Activated T-cell treated with anti-CD3 and anti-CD28 coated beads, Interleukin-2, amount 50 U/mL, for 72 hours (primary cell): ENCODE measurements around the gene MORC4. TPM values are rescaled to one million over a fixed set of nuclear protein-coding genes. Genes with fewer than 3 reads are reported as not detected.

Experiments
- ATAC-seq, 2 donors: fragments of 150-1000 bp; cut with Tn5 transposase; replicated peaks in 1 of 2; 2 replicates each; pipeline ENCODE4 v1.10.0; 2021; ENCODE audit warnings: moderate library complexity in 2 of 2, mild to moderate bottlenecking in 1 of 2
- DNase-seq, 2 donors: peaks; one replicate each; pipeline ENCODE4 v3.0.0; 2021 to 2022; ENCODE audit warnings: mixed read lengths in 1 of 2
- H3K27ac Mint-ChIP-seq: one replicate; pipeline ENCODE4 v1.8.0; 2022; ENCODE audit warnings: mild to moderate bottlenecking, moderate library complexity, mixed read lengths
- H3K27me3 Mint-ChIP-seq: one replicate; pipeline ENCODE4 v1.8.0; 2022; ENCODE audit warnings: low read depth, mixed read lengths
- H3K36me3 Mint-ChIP-seq, 2 donors: one replicate each; pipeline ENCODE4 v1.8.0; 2022; ENCODE audit warnings: mixed read lengths in 2 of 2, mild to moderate bottlenecking in 1 of 2; ENCODE audit not compliant: insufficient read depth in 2 of 2
- H3K4me1 Mint-ChIP-seq: one replicate; pipeline ENCODE4 v1.8.0; 2022; ENCODE audit warnings: low read depth, mixed read lengths
- H3K4me3 Mint-ChIP-seq, 2 donors: one replicate each; pipeline ENCODE4 v1.8.0; 2022; ENCODE audit warnings: mild to moderate bottlenecking in 2 of 2, mixed read lengths in 2 of 2, moderate library complexity in 2 of 2
- H3K9me3 Mint-ChIP-seq, 2 donors: one replicate each; pipeline ENCODE4 v1.8.0; 2022; ENCODE audit warnings: mixed read lengths in 2 of 2
- total RNA-seq, 2 donors: library from RNA; stranded (reverse); gene quantifications; one replicate each; pipeline ENCODE4 v1.2.3, GENCODE V29; 2022

Gene MORC4
- total RNA-seq, 2 donors from 2014 or later = 10.5 to 14.7 TPM

DNA sequence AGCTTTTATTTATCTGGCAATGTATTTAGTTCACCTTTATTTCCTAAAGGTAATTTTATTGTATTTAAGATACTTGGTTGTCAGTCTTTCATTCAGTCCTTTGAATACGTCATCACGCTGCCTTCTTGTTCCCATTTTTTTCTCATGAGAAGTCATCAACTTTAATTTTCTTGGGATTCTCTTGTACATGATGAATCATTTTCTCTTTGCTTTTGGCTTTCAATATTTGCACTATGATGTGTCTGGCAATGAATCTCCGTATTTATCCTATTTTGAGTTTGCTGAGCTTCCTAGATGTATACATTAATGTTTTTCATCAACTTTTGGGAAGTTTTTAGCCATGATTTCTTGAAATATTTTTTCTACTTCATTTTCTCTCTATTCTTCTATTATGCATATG is 51.4 kb downstream of the MORC4 start:
- peaks cover 16% of the 10 kb centered on the region for H3K27me3 Mint-ChIP-seq
- DNase-seq (no peak), ATAC-seq (no peak)
- H3K27ac Mint-ChIP-seq = no peak overlapping the region
- H3K9me3 Mint-ChIP-seq = no peaks in the 10 kb centered on the region
- no peaks in the 10 kb centered on the region for H3K4me1 Mint-ChIP-seq
- no peak overlapping the region for H3K4me3 Mint-ChIP-seq
- no peaks in the 10 kb centered on the region for H3K36me3 Mint-ChIP-seq

DNA sequence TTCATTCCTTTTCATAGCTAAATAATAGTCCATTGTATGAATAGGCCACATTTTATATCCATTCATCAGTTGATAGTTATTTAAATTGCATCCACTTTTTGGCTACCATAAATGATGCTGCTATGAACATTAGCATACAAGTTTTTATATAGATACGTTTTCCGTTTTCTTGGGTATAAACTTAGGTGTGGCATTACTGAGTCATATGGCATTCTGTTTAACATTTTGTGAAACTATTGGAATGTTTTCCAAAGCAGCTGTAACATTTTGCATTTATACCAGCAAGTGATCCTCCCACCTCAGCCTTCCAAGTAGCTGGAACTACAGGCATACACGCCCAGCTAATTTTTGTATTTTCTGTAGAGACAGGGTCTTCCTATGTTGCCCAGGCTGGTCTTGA is 53.5 kb downstream of the MORC4 start:
- no peaks in the 10 kb centered on the region for H3K9me3 Mint-ChIP-seq
- H3K36me3 Mint-ChIP-seq = peaks cover 0 to 1% of the 10 kb centered on the region in 2 donors
- H3K27ac Mint-ChIP-seq = no peak overlapping the region
- no peaks in the 10 kb centered on the region for H3K4me1 Mint-ChIP-seq
- ATAC-seq (no peak), DNase-seq (no peak)
- H3K4me3 Mint-ChIP-seq = no peak overlapping the region
- H3K27me3 Mint-ChIP-seq = peaks cover 26% of the 10 kb centered on the region

DNA sequence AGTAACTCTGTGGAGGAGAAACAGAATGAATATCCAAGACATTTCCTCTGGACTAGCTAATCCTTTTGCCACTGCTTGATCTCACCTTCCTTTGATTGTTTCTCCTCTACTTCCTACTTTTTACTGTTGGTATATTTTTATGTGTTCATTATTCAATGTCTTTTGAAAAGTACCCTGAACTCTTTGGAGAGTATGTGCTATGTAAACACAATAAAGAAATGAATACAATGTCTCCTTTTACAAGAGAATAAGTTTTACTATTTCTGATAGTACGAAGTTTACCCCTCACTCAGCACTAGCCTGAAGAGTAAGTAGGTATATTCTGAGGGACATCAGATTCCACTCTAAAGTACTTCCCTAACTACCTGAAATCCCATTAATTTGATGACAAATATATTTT is 59.9 kb downstream of the MORC4 start:
- Mint-ChIP-seq H3K36me3 (peaks cover 0 to 1% of the 10 kb centered on the region in 2 donors), H3K27ac (no peak overlapping the region), H3K4me3 (no peak overlapping the region), H3K27me3 (peaks cover 20% of the 10 kb centered on the region), H3K9me3 (no peaks in the 10 kb centered on the region), H3K4me1 (no peaks in the 10 kb centered on the region)
- DNase-seq (no peak), ATAC-seq (no peak)

DNA sequence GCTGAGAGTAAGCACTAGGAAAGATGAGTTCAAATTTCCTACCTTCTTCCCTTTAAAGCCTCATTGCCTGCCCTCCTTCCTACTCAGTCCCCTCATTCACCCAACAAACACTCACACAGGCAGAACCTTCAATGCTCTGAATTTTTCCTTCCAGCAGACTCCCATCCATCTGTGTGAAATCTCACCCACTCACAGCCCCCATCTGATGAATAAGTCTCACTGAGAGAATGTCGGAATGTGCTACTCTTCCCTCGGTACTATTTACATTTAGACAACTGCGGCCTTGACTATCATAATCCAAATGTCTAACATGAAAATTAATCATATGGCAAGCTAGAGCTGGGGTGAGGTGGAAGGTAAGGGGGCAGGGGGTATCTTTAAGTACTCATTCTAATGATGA is 60.4 kb downstream of the MORC4 start:
- peaks cover 0 to 1% of the 10 kb centered on the region in 2 donors for H3K36me3 Mint-ChIP-seq
- H3K27me3 Mint-ChIP-seq = peaks cover 15% of the 10 kb centered on the region
- no peaks in the 10 kb centered on the region for H3K9me3 Mint-ChIP-seq
- H3K4me3 Mint-ChIP-seq = no peak overlapping the region
- H3K4me1 Mint-ChIP-seq = no peaks in the 10 kb centered on the region
- H3K27ac Mint-ChIP-seq = no peak overlapping the region
- no peak for DNase-seq
- ATAC-seq = no peak

DNA sequence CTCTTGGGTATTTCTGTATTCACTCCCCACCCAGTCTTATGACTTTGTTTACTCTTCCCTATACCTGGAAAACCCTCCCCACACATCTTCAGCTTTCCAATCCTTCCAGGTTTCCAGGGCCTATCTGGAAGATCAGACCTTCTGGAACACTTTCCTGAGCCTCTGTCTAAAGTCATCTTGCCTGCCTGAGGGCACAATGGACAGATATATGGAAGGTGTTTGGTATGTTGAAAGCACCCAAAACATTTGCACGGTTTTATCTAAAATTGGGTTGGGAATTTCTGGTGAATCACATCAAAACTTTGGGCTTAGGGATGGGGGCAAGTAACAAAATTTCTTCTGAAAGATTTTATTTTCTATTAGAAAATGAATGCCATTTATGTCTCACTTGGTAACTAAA is 63.8 kb downstream of the MORC4 start:
- Mint-ChIP-seq H3K4me3 (no peak overlapping the region), H3K27me3 (no peaks in the 10 kb centered on the region), H3K4me1 (no peaks in the 10 kb centered on the region), H3K36me3 (no peaks in the 10 kb centered on the region), H3K27ac (no peak overlapping the region), H3K9me3 (no peaks in the 10 kb centered on the region)
- no peak for ATAC-seq
- no peak for DNase-seq

DNA sequence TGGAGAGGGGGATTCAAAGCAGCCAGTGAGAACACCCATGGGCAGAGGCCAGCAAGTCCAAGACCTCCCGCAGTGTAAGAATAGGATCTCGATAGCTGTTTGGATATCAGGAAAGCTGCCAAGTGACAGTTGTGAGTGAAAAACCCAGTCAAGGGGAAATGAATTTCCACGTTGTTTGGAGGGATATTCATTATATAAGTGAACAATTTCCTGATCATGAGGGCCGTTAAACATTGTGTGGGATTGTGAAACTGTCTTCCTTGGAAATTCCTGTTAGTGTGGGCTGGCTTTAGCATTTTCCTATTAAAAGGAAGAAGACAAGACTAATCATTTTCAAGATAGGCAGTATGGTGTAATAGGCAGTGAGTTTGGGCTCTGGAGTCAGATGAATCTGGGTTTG is 64.8 kb downstream of the MORC4 start:
- H3K36me3 Mint-ChIP-seq = no peaks in the 10 kb centered on the region
- no peaks in the 10 kb centered on the region for H3K9me3 Mint-ChIP-seq
- no peaks in the 10 kb centered on the region for H3K27me3 Mint-ChIP-seq

DNA sequence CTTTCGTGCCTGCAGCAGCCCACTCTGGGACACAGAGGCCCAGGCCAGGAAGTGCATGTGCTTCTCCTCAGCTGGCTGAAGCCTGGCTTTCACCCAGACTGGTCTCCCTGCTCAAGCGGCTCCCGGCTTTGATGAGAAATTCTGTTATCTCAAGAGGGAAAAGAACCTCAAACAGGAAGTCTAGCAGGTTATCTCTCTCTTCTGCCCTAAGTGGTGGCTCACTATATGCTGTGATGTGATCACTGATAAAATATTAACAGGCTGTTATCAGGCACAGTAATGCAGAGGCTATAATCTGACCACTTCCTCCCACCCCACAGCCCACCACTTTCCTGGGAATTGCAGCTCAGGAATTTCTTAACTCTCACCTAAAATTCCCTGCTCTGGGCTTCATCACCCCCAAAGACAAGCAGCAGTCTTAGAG is 66.5 kb downstream of the MORC4 start:
- no peaks in the 10 kb centered on the region for H3K36me3 Mint-ChIP-seq
- DNase-seq = no peak
- no peaks in the 10 kb centered on the region for H3K27me3 Mint-ChIP-seq
- no peaks in the 10 kb centered on the region for H3K9me3 Mint-ChIP-seq
- no peak for ATAC-seq
- H3K27ac Mint-ChIP-seq = no peak overlapping the region
- H3K4me1 Mint-ChIP-seq = no peaks in the 10 kb centered on the region
- no peak overlapping the region for H3K4me3 Mint-ChIP-seq

More for the DNA sequence above, 64.8 kb downstream of the MORC4 start:
- DNase-seq (no peak), ATAC-seq (no peak)
- Mint-ChIP-seq H3K27ac (no peak overlapping the region), H3K4me1 (no peaks in the 10 kb centered on the region), H3K4me3 (no peak overlapping the region)

DNA sequence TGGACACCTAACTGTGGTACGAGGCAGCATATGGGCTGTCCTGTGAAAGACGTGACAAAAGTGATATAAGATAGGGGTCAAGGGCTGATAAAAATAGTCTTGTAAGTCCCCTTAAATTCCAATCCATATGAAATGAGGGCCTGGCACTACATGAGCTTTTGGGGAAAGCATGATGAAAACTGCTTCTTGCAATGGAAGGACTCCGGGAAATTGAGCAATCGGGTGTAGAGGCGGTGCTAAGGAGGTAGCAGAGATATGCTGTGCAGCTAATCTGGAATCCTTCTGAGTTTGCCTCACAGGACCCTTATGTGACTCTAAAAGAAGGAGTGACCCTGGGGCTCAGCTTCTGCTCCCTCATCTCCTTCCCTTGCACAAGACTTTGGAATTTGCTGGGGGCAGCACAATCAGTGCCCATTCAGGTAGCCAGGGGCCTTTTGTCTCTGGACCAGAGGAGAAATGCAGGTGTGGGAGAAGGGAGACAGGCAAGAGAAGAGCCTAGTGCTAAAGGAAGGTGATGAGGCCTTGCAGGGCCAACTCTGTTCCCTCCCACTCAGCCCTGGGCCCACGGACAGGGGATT is 67.0 kb downstream of the MORC4 start:
- no peaks in the 10 kb centered on the region for H3K27me3 Mint-ChIP-seq
- H3K36me3 Mint-ChIP-seq = no peaks in the 10 kb centered on the region
- DNase-seq = no peak
- no peak overlapping the region for H3K27ac Mint-ChIP-seq
- H3K4me3 Mint-ChIP-seq = no peak overlapping the region
- H3K4me1 Mint-ChIP-seq = no peaks in the 10 kb centered on the region
- no peaks in the 10 kb centered on the region for H3K9me3 Mint-ChIP-seq
- ATAC-seq = no peak

DNA sequence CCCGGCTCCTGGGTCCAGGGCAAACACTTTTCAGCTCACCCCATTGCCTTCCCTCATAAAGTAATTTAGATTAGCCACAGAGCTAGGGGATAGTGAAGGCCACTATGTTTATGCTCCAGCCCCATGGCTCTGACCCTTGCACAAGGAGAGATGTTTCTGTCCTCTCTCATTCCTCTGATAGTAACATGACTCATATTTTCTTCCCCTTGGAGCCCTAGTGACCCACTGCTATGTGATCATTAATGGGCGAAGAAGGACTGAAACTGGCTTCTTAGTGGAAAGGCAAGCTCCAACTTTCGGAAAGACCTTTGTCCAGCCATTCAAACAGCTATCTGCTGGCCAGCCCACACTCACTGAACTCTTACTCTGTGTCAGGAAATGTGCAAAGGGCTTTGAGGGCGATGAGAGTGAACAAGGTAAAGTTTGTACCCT is 67.5 kb downstream of the MORC4 start:
- no peaks in the 10 kb centered on the region for H3K4me1 Mint-ChIP-seq
- H3K27me3 Mint-ChIP-seq = no peaks in the 10 kb centered on the region
- no peaks in the 10 kb centered on the region for H3K36me3 Mint-ChIP-seq
- DNase-seq (no peak), ATAC-seq (no peak)
- no peaks in the 10 kb centered on the region for H3K9me3 Mint-ChIP-seq
- no peak overlapping the region for H3K27ac Mint-ChIP-seq
- H3K4me3 Mint-ChIP-seq = no peak overlapping the region

DNA sequence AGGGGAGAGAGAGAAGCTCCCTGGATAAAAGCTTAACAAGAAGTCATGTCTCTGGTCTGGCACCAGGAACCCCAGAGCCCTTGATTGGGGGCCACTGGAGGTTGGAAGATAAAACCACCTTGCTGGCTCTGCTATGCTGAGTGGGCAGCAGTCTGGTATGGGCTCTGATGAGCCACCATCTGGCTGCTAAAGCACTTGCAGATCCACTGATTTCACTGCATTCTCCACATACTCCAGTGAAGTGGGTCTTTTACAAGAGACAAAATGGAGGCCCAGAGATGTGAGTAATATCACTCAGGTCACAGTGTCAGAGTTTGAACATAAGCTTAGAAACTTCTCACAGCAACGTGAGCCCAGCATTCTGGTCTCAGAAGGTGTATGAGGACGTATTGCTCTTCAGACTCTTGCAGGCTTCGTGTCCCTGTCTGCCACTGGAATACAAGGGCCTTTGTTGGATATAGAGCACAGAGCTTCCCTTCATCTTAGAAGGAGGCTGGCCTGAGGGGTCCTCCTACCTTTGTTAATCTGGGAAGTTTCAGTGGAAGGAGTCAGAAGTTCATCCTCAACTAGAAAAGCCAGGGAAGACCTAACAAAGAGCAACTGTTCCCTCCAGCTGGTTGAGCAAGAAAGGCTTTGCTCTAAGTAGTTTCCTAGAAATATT is 68.1 kb downstream of the MORC4 start:
- no peak for DNase-seq
- H3K36me3 Mint-ChIP-seq = no peaks in the 10 kb centered on the region
- H3K4me3 Mint-ChIP-seq = no peak overlapping the region
- ATAC-seq = no peak
- no peaks in the 10 kb centered on the region for H3K4me1 Mint-ChIP-seq
- no peaks in the 10 kb centered on the region for H3K27me3 Mint-ChIP-seq
- no peaks in the 10 kb centered on the region for H3K9me3 Mint-ChIP-seq
- H3K27ac Mint-ChIP-seq = no peak overlapping the region

DNA sequence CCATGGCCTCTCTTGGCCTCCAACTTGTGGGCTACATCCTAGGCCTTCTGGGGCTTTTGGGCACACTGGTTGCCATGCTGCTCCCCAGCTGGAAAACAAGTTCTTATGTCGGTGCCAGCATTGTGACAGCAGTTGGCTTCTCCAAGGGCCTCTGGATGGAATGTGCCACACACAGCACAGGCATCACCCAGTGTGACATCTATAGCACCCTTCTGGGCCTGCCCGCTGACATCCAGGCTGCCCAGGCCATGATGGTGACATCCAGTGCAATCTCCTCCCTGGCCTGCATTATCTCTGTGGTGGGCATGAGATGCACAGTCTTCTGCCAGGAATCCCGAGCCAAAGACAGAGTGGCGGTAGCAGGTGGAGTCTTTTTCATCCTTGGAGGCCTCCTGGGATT is 71.8 kb downstream of the MORC4 start:
- Mint-ChIP-seq H3K4me3 (no peak overlapping the region), H3K9me3 (no peaks in the 10 kb centered on the region), H3K36me3 (no peaks in the 10 kb centered on the region), H3K27ac (no peak overlapping the region), H3K4me1 (no peaks in the 10 kb centered on the region), H3K27me3 (no peaks in the 10 kb centered on the region)
- DNase-seq (no peak), ATAC-seq (no peak)

DNA sequence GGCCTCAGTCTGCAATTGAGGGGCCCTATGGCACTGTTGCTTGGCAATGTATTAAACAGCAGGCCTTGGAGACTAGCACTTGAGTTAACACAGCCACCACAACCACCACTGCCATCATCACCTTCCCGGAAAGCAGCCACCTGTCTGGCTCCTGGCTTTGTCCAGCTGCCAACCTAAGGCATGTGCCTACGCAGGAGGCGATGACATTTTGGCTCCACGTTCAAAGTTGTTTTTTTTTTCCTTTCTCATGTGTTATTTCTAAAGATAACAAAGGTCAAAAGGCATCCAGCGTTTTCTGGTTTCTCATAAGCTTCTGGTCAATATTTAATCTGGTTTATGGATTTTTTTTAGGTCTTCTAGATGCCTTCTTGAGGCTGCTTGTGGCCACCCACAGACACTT is 72.3 kb downstream of the MORC4 start:
- Mint-ChIP-seq H3K9me3 (no peaks in the 10 kb centered on the region), H3K27ac (no peak overlapping the region), H3K27me3 (no peaks in the 10 kb centered on the region), H3K4me1 (no peaks in the 10 kb centered on the region), H3K4me3 (no peak overlapping the region), H3K36me3 (no peaks in the 10 kb centered on the region)
- no peak for DNase-seq
- ATAC-seq = no peak

DNA sequence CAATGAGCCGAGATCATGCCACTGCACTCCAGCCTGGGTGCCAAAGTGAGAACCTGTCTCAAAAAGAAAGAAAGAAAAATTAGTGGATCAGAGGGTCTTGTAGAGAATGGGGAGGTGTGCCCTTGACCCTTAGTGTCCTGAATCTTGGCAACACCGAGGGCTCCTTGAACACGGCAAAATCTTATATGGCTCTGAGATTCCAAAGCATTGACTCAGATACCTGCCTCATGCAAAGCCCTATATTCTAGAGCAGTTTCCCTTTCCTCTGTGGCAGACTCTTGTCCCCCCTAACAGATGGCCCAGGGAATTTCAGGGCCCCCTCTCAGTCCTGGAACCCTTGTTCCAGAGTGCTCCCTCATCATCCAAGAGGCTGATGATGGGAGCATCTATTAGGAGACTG is 73.0 kb downstream of the MORC4 start:
- no peaks in the 10 kb centered on the region for H3K9me3 Mint-ChIP-seq
- ATAC-seq (no peak), DNase-seq (no peak)
- no peaks in the 10 kb centered on the region for H3K4me1 Mint-ChIP-seq
- no peak overlapping the region for H3K27ac Mint-ChIP-seq
- no peaks in the 10 kb centered on the region for H3K27me3 Mint-ChIP-seq
- H3K4me3 Mint-ChIP-seq = no peak overlapping the region
- no peaks in the 10 kb centered on the region for H3K36me3 Mint-ChIP-seq

DNA sequence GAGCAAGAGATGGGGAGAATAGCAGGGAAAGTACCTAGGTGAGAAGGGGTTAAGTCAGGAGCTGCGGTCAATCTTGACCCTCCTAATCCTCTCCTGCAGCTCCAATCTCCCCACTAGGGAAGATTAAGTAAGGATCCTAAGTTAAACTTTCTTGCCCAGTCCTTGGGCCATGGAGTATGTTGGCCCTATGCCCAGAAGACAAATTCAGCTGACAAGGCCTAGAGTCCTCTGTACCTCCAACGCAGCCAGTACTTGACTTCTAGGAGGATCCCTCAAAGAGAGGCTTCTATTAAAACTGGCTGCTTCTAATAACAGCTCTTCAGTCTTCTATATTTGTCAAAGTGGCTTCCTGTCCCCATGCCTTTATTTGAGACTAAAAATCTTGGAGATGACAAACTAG is 78.4 kb downstream of the MORC4 start:
- Mint-ChIP-seq H3K36me3 (no peaks in the 10 kb centered on the region), H3K9me3 (no peaks in the 10 kb centered on the region), H3K4me1 (peaks cover 17% of the 10 kb centered on the region), H3K27me3 (peaks cover 18% of the 10 kb centered on the region), H3K4me3 (no peak overlapping the region), H3K27ac (no peak overlapping the region)
- no peak for DNase-seq
- ATAC-seq = no peak
